Gastroesophageal sphincter (tissue), 4 donors: ENCODE measurements around the gene LMNTD1. TPM values are rescaled to one million over a fixed set of nuclear protein-coding genes. Genes with fewer than 3 reads are reported as not detected.
"Not testable (repeated sequence)": the region's sequence is repeated elsewhere in the genome, so short reads cannot be mapped to it uniquely, and the experiment has no call there.

Experiments
- ATAC-seq: fragments of 150-250 bp; one replicate; pipeline ENCODE4 v1.9.1; 2016; ENCODE audit warnings: mild to moderate bottlenecking, moderate library complexity
- H3K27ac ChIP-seq, 4 donors: fragments of 200-600 bp; sonication (generic) in 3 of 4; 1 replicate in 3 of 4; 2 replicates in 1 of 4; pipeline ENCODE4 v1.5.1; 2016 to 2019
- H3K27me3 ChIP-seq: fragments of 200-600 bp; sonication (generic); one replicate; pipeline ENCODE4 v1.5.1; 2019
- H3K36me3 ChIP-seq, 2 donors: fragments of 200-600 bp; sonication (generic); one replicate each; pipeline ENCODE4 v1.5.1; 2019; ENCODE audit warnings: control low read depth in 1 of 2
- H3K4me1 ChIP-seq, 3 donors: fragments of 200-600 bp; sonication (generic); 1 replicate in 2 of 3; 2 replicates in 1 of 3; pipeline ENCODE4 v1.5.1; 2016 to 2019; ENCODE audit warnings: control low read depth in 2 of 3
- H3K4me3 ChIP-seq, 2 donors: fragments of 200-600 bp; sonication (generic); one replicate each; pipeline ENCODE4 v1.5.1; 2019; ENCODE audit warnings: mild to moderate bottlenecking in 1 of 2, moderate library complexity in 1 of 2
- H3K9me3 ChIP-seq, 3 donors: fragments of 200-600 bp; sonication (generic); one replicate each; pipeline ENCODE4 v1.5.1; 2017 to 2019; ENCODE audit warnings: control low read depth in 2 of 3
- CTCF ChIP-seq, 4 experiments: fragments of 200-600 bp in 2 of 4; fragments of 450-650 bp in 2 of 4; sonication (generic) in 1 of 4; IDR thresholded peaks; one replicate each; pipeline ENCODE4 v1.5.1; 2017 to 2019; ENCODE audit warnings: antibody characterized with exemption in 4 of 4, mild to moderate bottlenecking in 2 of 4, moderate library complexity in 2 of 4
- EP300 ChIP-seq: sonication (generic); formaldehyde crosslinking; IDR thresholded peaks from one replicate; pipeline ENCODE4 v1.6.1; 2017; ENCODE audit warnings: antibody characterized with exemption, mild to moderate bottlenecking
- POLR2A ChIP-seq, 2 donors: fragments of 450-650 bp; IDR thresholded peaks; one replicate each; pipeline ENCODE4 v1.6.1; 2017; ENCODE audit warnings: antibody characterized with exemption in 2 of 2, mild to moderate bottlenecking in 2 of 2, moderate library complexity in 1 of 2
- POLR2AphosphoS5 ChIP-seq: sonication (generic); formaldehyde crosslinking; IDR thresholded peaks from one replicate; pipeline ENCODE4 v1.6.1; 2017; ENCODE audit warnings: antibody characterized with exemption
- WGBS, 2 donors: methylation state at CpG; one replicate each; pipeline ENCODE4 v1.1.5; 2018; ENCODE audit warnings: low coverage in 1 of 2; 5-methylcytosine and 5-hydroxymethylcytosine counted together
- total RNA-seq, 4 donors: library from RNA; depleted of rRNA; stranded (reverse); fragments of >200 nt; gene quantifications; one replicate each; pipeline ENCODE4 v1.1.0, GENCODE V29; 2016

Gene LMNTD1
- total RNA-seq, 4 donors from 2014 or later, result 1.2 TPM; not detected in 3

- no peaks in the 10 kb centered on the region for H3K36me3 ChIP-seq
- peaks cover 0 to 8% (median 0%) of the 10 kb centered on the region in 3 donors for H3K9me3 ChIP-seq
- 43 to 60% methylated on average over 1 of the region's 1 CpG for WGBS, 2 donors
- no peak overlapping the region for H3K4me3 ChIP-seq
- no peak for TF ChIP-seq POLR2AphosphoS5
- no peak for TF ChIP-seq POLR2A (IDR thresholded peaks at IDR 0.05)
- no peak for TF ChIP-seq EP300
- no peak for TF ChIP-seq CTCF (IDR thresholded peaks at IDR 0.05)
- H3K27me3 ChIP-seq, result no peaks in the 10 kb centered on the region
- H3K27ac ChIP-seq, result no peak overlapping the region
- ATAC-seq, result no peak
- peaks cover 0 to 12% (median 0%) of the 10 kb centered on the region in 3 donors for H3K4me1 ChIP-seq
Measured at GRCh38 chr12:25495331-25496097, 57.6 kb downstream of the LMNTD1 start.

GRCh38 chr12:25494926-25495325 is 58.2 kb downstream of the LMNTD1 start:
- Histone ChIP-seq H3K27ac (no peak overlapping the region), H3K9me3 (peaks cover 0 to 8% (median 0%) of the 10 kb centered on the region in 3 donors), H3K36me3 (no peaks in the 10 kb centered on the region), H3K4me3 (no peak overlapping the region), H3K27me3 (no peaks in the 10 kb centered on the region), H3K4me1 (peaks cover 0 to 12% (median 0%) of the 10 kb centered on the region in 3 donors)
- 34 to 35% methylated on average over 2 of the region's 2 CpGs for WGBS, 2 donors
- no peak for ATAC-seq
- TF ChIP-seq POLR2AphosphoS5, result no peak
- TF ChIP-seq POLR2A (IDR thresholded peaks at IDR 0.05), result no peak
- TF ChIP-seq CTCF (IDR thresholded peaks at IDR 0.05), result no peak
- TF ChIP-seq EP300, result no peak

GRCh38 chr12:25493682-25494081 is 59.4 kb downstream of the LMNTD1 start:
- Histone ChIP-seq H3K9me3 (peaks cover 0 to 5% (median 0%) of the 10 kb centered on the region in 3 donors), H3K4me3 (no peak overlapping the region), H3K36me3 (no peaks in the 10 kb centered on the region), H3K27ac (no peak overlapping the region), H3K4me1 (peaks cover 0 to 12% (median 0%) of the 10 kb centered on the region in 3 donors), H3K27me3 (no peaks in the 10 kb centered on the region)
- WGBS, 2 donors, result 69 to 81% methylated on average over 3 of the region's 3 CpGs
- TF ChIP-seq POLR2AphosphoS5 (no peak), CTCF (IDR thresholded peaks at IDR 0.05) (no peak), EP300 (no peak), POLR2A (IDR thresholded peaks at IDR 0.05) (no peak)
- ATAC-seq, result no peak

- peaks cover 0 to 5% (median 0%) of the 10 kb centered on the region in 3 donors for H3K4me1 ChIP-seq
- WGBS, 2 donors, result 22 to 78% methylated on average over 1 to 4 of the region's 4 CpGs
- H3K27ac ChIP-seq, result no peak overlapping the region
- no peaks in the 10 kb centered on the region for H3K36me3 ChIP-seq
- no peaks in the 10 kb centered on the region for H3K9me3 ChIP-seq
- no peak for ATAC-seq
- H3K4me3 ChIP-seq, result no peak overlapping the region
- TF ChIP-seq EP300, result no peak
- TF ChIP-seq POLR2AphosphoS5, result no peak
- no peak for TF ChIP-seq POLR2A (IDR thresholded peaks at IDR 0.05)
- TF ChIP-seq CTCF (IDR thresholded peaks at IDR 0.05), result no peak
- H3K27me3 ChIP-seq, result no peaks in the 10 kb centered on the region
Measured at GRCh38 chr12:25491396-25492325, 61.4 kb downstream of the LMNTD1 start.

- H3K4me3 ChIP-seq, H3K27me3 ChIP-seq, ATAC-seq, H3K36me3 ChIP-seq, H3K4me1 ChIP-seq, H3K27ac ChIP-seq, H3K9me3 ChIP-seq: not testable (repeated sequence)
- WGBS, 2 donors, result 93 to 99% methylated on average over 6 to 9 of the region's 33 CpGs
Measured at GRCh38 chr12:25488956-25489870, 63.9 kb downstream of the LMNTD1 start.
